CD4-positive, CD25-positive, alpha-beta regulatory T cell (primary cell): Measurements from ENCODE around the gene OBI1. TPM values are rescaled to one million over a fixed set of nuclear protein-coding genes. Genes with fewer than 3 reads are reported as not detected.

Source experiments
- ATAC-seq, 2 donors: fragments of 150-1000 bp; cut with Tn5 transposase; one replicate each; pipeline ENCODE4 v1.10.0; 2021; ENCODE audit warnings: low read depth in 2 of 2, moderate number of reproducible peaks in 2 of 2, moderate library complexity in 1 of 2
- DNase-seq, 3 donors: peaks; one replicate each; pipeline versions ENCODE4 v3.0.0 to v3.0.0-alpha.2; 2012 to 2022; ENCODE audit warnings: mixed read lengths in 1 of 3
- H3K27ac ChIP-seq: one replicate; pipeline ENCODE4 v1.7.0; 2013; ENCODE audit warnings: mild to moderate bottlenecking, low read length; ENCODE audit not compliant: insufficient read depth, poor library complexity, severe bottlenecking
- H3K27me3 ChIP-seq: one replicate; pipeline ENCODE4 v1.7.0; 2013; ENCODE audit warnings: low read length; ENCODE audit not compliant: control insufficient read depth, insufficient read depth
- H3K36me3 ChIP-seq: one replicate; pipeline ENCODE4 v1.7.0; 2013; ENCODE audit warnings: mild to moderate bottlenecking, low read length, moderate library complexity; ENCODE audit not compliant: control insufficient read depth, insufficient read depth
- H3K4me1 ChIP-seq: 2 replicates; pipeline ENCODE4 v1.7.0; 2013; ENCODE audit warnings: mild to moderate bottlenecking, low read length; ENCODE audit not compliant: insufficient read depth, control insufficient read depth, poor library complexity, severe bottlenecking
- H3K4me3 ChIP-seq: one replicate; pipeline ENCODE4 v1.7.0; 2013; ENCODE audit warnings: low read depth, mild to moderate bottlenecking, low read length, moderate library complexity
- H3K9me3 ChIP-seq, 2 experiments: 1 replicate in 1 of 2; 2 replicates in 1 of 2; pipeline ENCODE4 v1.7.0; 2013; ENCODE audit warnings: low read length in 2 of 2, mild to moderate bottlenecking in 1 of 2, moderate library complexity in 1 of 2; ENCODE audit not compliant: control insufficient read depth in 2 of 2
- H3K27ac Mint-ChIP-seq, 3 donors: one replicate each; pipeline ENCODE4 v1.8.0; 2020 to 2022; ENCODE audit warnings: mild to moderate bottlenecking in 3 of 3, mixed read lengths in 3 of 3, moderate library complexity in 2 of 3
- H3K27me3 Mint-ChIP-seq: one replicate; pipeline ENCODE4 v1.8.0; 2022; ENCODE audit warnings: mild to moderate bottlenecking, mixed read lengths
- H3K36me3 Mint-ChIP-seq: one replicate; pipeline ENCODE4 v1.8.0; 2020; ENCODE audit warnings: mixed read lengths
- H3K4me1 Mint-ChIP-seq, 4 donors: one replicate each; pipeline ENCODE4 v1.8.0; 2020 to 2022; ENCODE audit warnings: mixed read lengths in 4 of 4, mild to moderate bottlenecking in 1 of 4
- H3K4me3 Mint-ChIP-seq, 4 donors: one replicate each; pipeline ENCODE4 v1.8.0; 2020 to 2022; ENCODE audit warnings: mild to moderate bottlenecking in 4 of 4, mixed read lengths in 4 of 4, moderate library complexity in 3 of 4
- H3K9me3 Mint-ChIP-seq, 7 donors: one replicate each; pipeline ENCODE4 v1.8.0; 2020 to 2022; ENCODE audit warnings: mixed read lengths in 7 of 7, mild to moderate bottlenecking in 3 of 7, moderate library complexity in 2 of 7
- polyA plus RNA-seq, 4 donors: library from polyadenylated mRNA; unstranded; fragments of 300-500 nt; fragmentation: Illumina TruSeq; gene quantifications; one replicate each; pipeline ENCODE4 v1.2.3, GENCODE V29; 2021
- total RNA-seq: library from RNA; stranded (reverse); gene quantifications from one replicate; pipeline ENCODE4 v1.2.3, GENCODE V29; 2022

OBI1 gene
- total and polyA plus RNA-seq, 5 donors from 2014 or later: 5.4 to 14.3 (median 11.1) TPM

GRCh38 chr13:78595495-78596398 lies 63.2 kb downstream of the OBI1 start:
- ATAC-seq: no peak
- Histone ChIP-seq H3K36me3 (no peaks in the 10 kb centered on the region), H3K9me3 (peaks cover 14 to 26% of the 10 kb centered on the region in 2 experiments), H3K27ac (no peak overlapping the region), H3K4me1 (peaks cover 9% of the 10 kb centered on the region), H3K27me3 (peaks cover 81% of the 10 kb centered on the region), H3K4me3 (no peak overlapping the region)
- Mint-ChIP-seq H3K27ac (peak overlapping the region in 2 of 3 donors; percentile 47 to 48), H3K4me3 (peak overlapping the region in 3 of 4 donors; percentile 29 to 76 (median 68)), H3K27me3 (peaks cover 93% of the 10 kb centered on the region), H3K9me3 (peaks cover 0 to 18% (median 4%) of the 10 kb centered on the region in 7 donors), H3K36me3 (no peaks in the 10 kb centered on the region), H3K4me1 (peaks cover 4 to 40% (median 21%) of the 10 kb centered on the region in 4 donors)
- DNase-seq: peak in 1 of 3 donors; percentile 32

GRCh38 chr13:78594456-78594975 lies 64.4 kb downstream of the OBI1 start:
- Histone ChIP-seq H3K36me3 (no peaks in the 10 kb centered on the region), H3K27me3 (peaks cover 80% of the 10 kb centered on the region), H3K4me3 (no peak overlapping the region), H3K27ac (no peak overlapping the region), H3K9me3 (peaks cover 16 to 26% of the 10 kb centered on the region in 2 experiments), H3K4me1 (peaks cover 9% of the 10 kb centered on the region)
- H3K27me3 Mint-ChIP-seq: peaks cover 92% of the 10 kb centered on the region
- ATAC-seq: no peak
- DNase-seq: no peak
- peaks cover 1 to 27% (median 14%) of the 10 kb centered on the region in 4 donors for H3K4me1 Mint-ChIP-seq
- peak overlapping the region; percentile 25 to 76 (median 32) for H3K4me3 Mint-ChIP-seq
- H3K27ac Mint-ChIP-seq: peak overlapping the region in 1 of 3 donors; percentile 84
- H3K9me3 Mint-ChIP-seq: peaks cover 0 to 15% (median 4%) of the 10 kb centered on the region in 7 donors
- H3K36me3 Mint-ChIP-seq: no peaks in the 10 kb centered on the region

- peak overlapping the region in 1 of 3 donors; percentile 84 for H3K27ac Mint-ChIP-seq
- peaks cover 80% of the 10 kb centered on the region for H3K27me3 ChIP-seq
- peak overlapping the region in 3 of 4 donors; percentile 29 to 56 (median 34) for H3K4me3 Mint-ChIP-seq
- H3K4me1 ChIP-seq: peaks cover 9% of the 10 kb centered on the region
- H3K36me3 Mint-ChIP-seq: no peaks in the 10 kb centered on the region
- peaks cover 0 to 24% (median 14%) of the 10 kb centered on the region in 4 donors for H3K4me1 Mint-ChIP-seq
- peaks cover 16 to 26% of the 10 kb centered on the region in 2 experiments for H3K9me3 ChIP-seq
- ATAC-seq (no peak), DNase-seq (no peak)
- no peak overlapping the region for H3K27ac ChIP-seq
- H3K4me3 ChIP-seq: no peak overlapping the region
- H3K9me3 Mint-ChIP-seq: peaks cover 0 to 16% (median 4%) of the 10 kb centered on the region in 7 donors
- H3K27me3 Mint-ChIP-seq: peaks cover 92% of the 10 kb centered on the region
- H3K36me3 ChIP-seq: no peaks in the 10 kb centered on the region
These were observed 65.1 kb downstream of the OBI1 start for GRCh38 chr13:78593652-78594455.

- Histone ChIP-seq H3K27me3 (peaks cover 77% of the 10 kb centered on the region), H3K4me3 (no peak overlapping the region), H3K27ac (no peak overlapping the region), H3K9me3 (peaks cover 16 to 31% of the 10 kb centered on the region in 2 experiments), H3K36me3 (no peaks in the 10 kb centered on the region), H3K4me1 (peaks cover 9% of the 10 kb centered on the region)
- H3K4me1 Mint-ChIP-seq: peaks cover 0 to 24% (median 14%) of the 10 kb centered on the region in 4 donors
- peak overlapping the region in 1 of 4 donors; percentile 22 for H3K4me3 Mint-ChIP-seq
- peaks cover 92% of the 10 kb centered on the region for H3K27me3 Mint-ChIP-seq
- DNase-seq: no peak
- no peak for ATAC-seq
- H3K9me3 Mint-ChIP-seq: peaks cover 1 to 21% (median 7%) of the 10 kb centered on the region in 7 donors
- no peaks in the 10 kb centered on the region for H3K36me3 Mint-ChIP-seq
- no peak overlapping the region for H3K27ac Mint-ChIP-seq
These were observed 65.8 kb downstream of the OBI1 start for GRCh38 chr13:78593129-78593528.

GRCh38 chr13:78592584-78592983 lies 66.4 kb downstream of the OBI1 start:
- Histone ChIP-seq H3K9me3 (peaks cover 15 to 27% of the 10 kb centered on the region in 2 experiments), H3K4me1 (peaks cover 9% of the 10 kb centered on the region), H3K36me3 (no peaks in the 10 kb centered on the region), H3K27ac (no peak overlapping the region), H3K4me3 (no peak overlapping the region), H3K27me3 (peaks cover 77% of the 10 kb centered on the region)
- Mint-ChIP-seq H3K27me3 (peaks cover 92% of the 10 kb centered on the region), H3K27ac (no peak overlapping the region), H3K36me3 (no peaks in the 10 kb centered on the region), H3K4me3 (no peak overlapping the region), H3K4me1 (peaks cover 0 to 24% (median 14%) of the 10 kb centered on the region in 4 donors), H3K9me3 (peaks cover 3 to 23% (median 7%) of the 10 kb centered on the region in 7 donors)
- ATAC-seq (no peak), DNase-seq (no peak)

GRCh38 chr13:78589206-78589605 lies 69.7 kb downstream of the OBI1 start:
- peaks cover 7 to 13% of the 10 kb centered on the region in 2 experiments for H3K9me3 ChIP-seq
- Mint-ChIP-seq H3K4me3 (peak overlapping the region in 1 of 4 donors; percentile 34), H3K27me3 (peaks cover 88% of the 10 kb centered on the region), H3K27ac (no peak overlapping the region), H3K36me3 (no peaks in the 10 kb centered on the region), H3K9me3 (peaks cover 3 to 30% (median 6%) of the 10 kb centered on the region in 7 donors), H3K4me1 (peaks cover 0 to 15% (median 1%) of the 10 kb centered on the region in 4 donors)
- no peak overlapping the region for H3K27ac ChIP-seq
- peaks cover 73% of the 10 kb centered on the region for H3K27me3 ChIP-seq
- H3K4me3 ChIP-seq: no peak overlapping the region
- H3K4me1 ChIP-seq: no peaks in the 10 kb centered on the region
- H3K36me3 ChIP-seq: no peaks in the 10 kb centered on the region
- ATAC-seq (no peak), DNase-seq (no peak)

GRCh38 chr13:78587395-78587794 lies 71.6 kb downstream of the OBI1 start:
- Histone ChIP-seq H3K27ac (no peak overlapping the region), H3K27me3 (peaks cover 66% of the 10 kb centered on the region), H3K4me1 (no peaks in the 10 kb centered on the region), H3K4me3 (no peak overlapping the region), H3K9me3 (peaks cover 4 to 7% of the 10 kb centered on the region in 2 experiments), H3K36me3 (no peaks in the 10 kb centered on the region)
- Mint-ChIP-seq H3K9me3 (peaks cover 3 to 25% (median 6%) of the 10 kb centered on the region in 7 donors), H3K4me1 (peaks cover 0 to 11% (median 0%) of the 10 kb centered on the region in 4 donors), H3K27ac (peak overlapping the region in 1 of 3 donors; percentile 2), H3K4me3 (peak overlapping the region in 1 of 4 donors; percentile 12), H3K36me3 (no peaks in the 10 kb centered on the region), H3K27me3 (peaks cover 83% of the 10 kb centered on the region)
- no peak for ATAC-seq
- no peak for DNase-seq
